ENCODE data around the gene BCL2L2.
A peak's percentile ranks its signal among the peaks of the same experiment; 100 is the strongest.

The BCL2L2 gene

GRCh38 chr14:23294734-23295561 is 11.7 kb upstream of the BCL2L2 start:
- TF ChIP-seq ZNF274 (IDR thresholded peaks at IDR 0.05; ENCODE audit: low read depth, low read length) = no peak
- no peak overlapping the region for H3K4me3 ChIP-seq (ENCODE audit: low read length)

- no peak overlapping the region for H3K4me3 ChIP-seq (ENCODE audit: low read length)
- no peak for TF ChIP-seq ZNF274 (IDR thresholded peaks at IDR 0.05; ENCODE audit: low read depth, low read length)
These were observed 10.4 kb upstream of the BCL2L2 start for GRCh38 chr14:23296012-23296777.

GRCh38 chr14:23297096-23297495 is 9.5 kb upstream of the BCL2L2 start:
- H3K4me3 ChIP-seq (ENCODE audit: low read length) = no peak overlapping the region
- no peak for TF ChIP-seq ZNF274 (IDR thresholded peaks at IDR 0.05; ENCODE audit: low read depth, low read length)

- TF ChIP-seq ZNF274 (IDR thresholded peaks at IDR 0.05; ENCODE audit: low read depth, low read length) = no peak
- no peak overlapping the region for H3K4me3 ChIP-seq (ENCODE audit: low read length)
These were observed 8.9 kb upstream of the BCL2L2 start for GRCh38 chr14:23297611-23298277.

- TF ChIP-seq ZNF274 (IDR thresholded peaks at IDR 0.05; ENCODE audit: low read depth, low read length) = no peak
- H3K4me3 ChIP-seq (ENCODE audit: low read length) = no peak overlapping the region
These were observed 7.2 kb upstream of the BCL2L2 start for GRCh38 chr14:23299211-23299957.

- TF ChIP-seq ZNF274 (IDR thresholded peaks at IDR 0.05; ENCODE audit: low read depth, low read length) = no peak
- peak overlapping the region; percentile 95 for H3K4me3 ChIP-seq (ENCODE audit: low read length)
These were observed 6.5 kb upstream of the BCL2L2 start for GRCh38 chr14:23299986-23300686.

- H3K4me3 ChIP-seq (ENCODE audit: low read length) = peak overlapping the region; percentile 95
- no peak for TF ChIP-seq ZNF274 (IDR thresholded peaks at IDR 0.05; ENCODE audit: low read depth, low read length)
These were observed 5.9 kb upstream of the BCL2L2 start for GRCh38 chr14:23300687-23301223.

- TF ChIP-seq ZNF274 (IDR thresholded peaks at IDR 0.05; ENCODE audit: low read depth, low read length) = no peak
- H3K4me3 ChIP-seq (ENCODE audit: low read length) = peak overlapping the region; percentile 95; the same call in 1 of the 2 replicates
These were observed 5.2 kb upstream of the BCL2L2 start for GRCh38 chr14:23301288-23301968.

- peak overlapping the region; percentile 65 for H3K4me3 ChIP-seq (ENCODE audit: low read length)
- no peak for TF ChIP-seq ZNF274 (IDR thresholded peaks at IDR 0.05; ENCODE audit: low read depth, low read length)
These were observed 4.7 kb upstream of the BCL2L2 start for GRCh38 chr14:23301969-23302289.

DNA sequence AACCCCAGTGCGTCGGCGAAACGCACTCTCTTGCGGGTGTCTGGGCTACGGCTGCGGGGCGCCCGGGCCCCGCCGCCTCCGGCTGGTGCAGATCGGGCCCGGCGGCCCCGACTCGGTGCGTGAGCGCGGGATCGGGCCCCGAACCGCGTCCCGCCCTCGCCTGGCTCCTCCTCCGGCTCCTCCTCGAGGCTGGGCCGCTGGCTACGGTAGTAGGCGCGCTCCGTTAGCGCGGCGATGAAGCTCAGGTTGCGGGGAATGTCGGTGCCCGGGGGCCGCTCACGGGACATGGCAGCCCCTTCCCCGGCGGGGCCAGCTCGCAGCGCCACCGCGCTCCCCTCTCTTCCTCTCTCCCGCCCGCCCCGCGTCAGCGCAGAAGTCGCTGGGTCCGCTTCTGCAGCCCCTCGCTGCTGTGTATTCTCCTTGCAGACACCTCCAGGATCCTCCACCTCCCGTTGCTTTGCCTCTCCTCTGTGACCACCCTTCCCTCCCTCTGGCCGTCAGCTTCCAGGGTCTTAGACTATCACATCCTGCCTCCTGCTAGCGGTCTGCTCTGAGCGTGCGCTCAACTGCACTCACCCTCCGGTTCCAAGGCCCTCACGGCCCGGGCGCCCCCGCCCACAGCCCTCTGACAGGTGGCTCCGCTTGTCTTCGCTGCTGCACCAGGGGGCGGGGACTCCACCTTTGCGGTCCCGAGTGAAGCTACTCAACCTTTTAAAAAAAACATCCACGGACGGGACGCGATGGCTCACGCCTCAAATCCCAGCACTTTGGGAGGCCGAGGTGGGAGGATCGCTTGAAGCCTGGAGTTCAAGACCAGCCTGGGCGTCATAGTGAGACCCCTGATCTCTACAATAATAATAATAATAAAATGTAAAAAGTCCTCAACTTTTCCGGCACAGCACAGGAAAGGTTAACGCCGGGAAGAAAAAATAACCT is 4.1 kb upstream of the BCL2L2 start, which contains the start of gene PPP1R3E:
Gene PPP1R3E (minus strand): TSS at position 570 of the 936 bp plus-strand sequence. CDS start 283 bp downstream, at position 287.
- peak within 1 kb of the TSS; percentile 65 for H3K4me3 ChIP-seq (ENCODE audit: low read length)
- no peak for TF ChIP-seq ZNF274 (IDR thresholded peaks at IDR 0.05; ENCODE audit: low read depth, low read length)

GRCh38 chr14:23307146-23307530 is 505 bp downstream of the BCL2L2 start:
- peak overlapping the region; percentile 69 for H3K4me3 ChIP-seq (ENCODE audit: low read length)
- no peak for TF ChIP-seq ZNF274 (IDR thresholded peaks at IDR 0.05; ENCODE audit: low read depth, low read length)
